ENCODE results near the gene EDC4.
"Not testable (repeated sequence)": the region's sequence is repeated elsewhere in the genome, so short reads cannot be mapped to it uniquely, and the experiment has no call there.

The EDC4 gene

DNA sequence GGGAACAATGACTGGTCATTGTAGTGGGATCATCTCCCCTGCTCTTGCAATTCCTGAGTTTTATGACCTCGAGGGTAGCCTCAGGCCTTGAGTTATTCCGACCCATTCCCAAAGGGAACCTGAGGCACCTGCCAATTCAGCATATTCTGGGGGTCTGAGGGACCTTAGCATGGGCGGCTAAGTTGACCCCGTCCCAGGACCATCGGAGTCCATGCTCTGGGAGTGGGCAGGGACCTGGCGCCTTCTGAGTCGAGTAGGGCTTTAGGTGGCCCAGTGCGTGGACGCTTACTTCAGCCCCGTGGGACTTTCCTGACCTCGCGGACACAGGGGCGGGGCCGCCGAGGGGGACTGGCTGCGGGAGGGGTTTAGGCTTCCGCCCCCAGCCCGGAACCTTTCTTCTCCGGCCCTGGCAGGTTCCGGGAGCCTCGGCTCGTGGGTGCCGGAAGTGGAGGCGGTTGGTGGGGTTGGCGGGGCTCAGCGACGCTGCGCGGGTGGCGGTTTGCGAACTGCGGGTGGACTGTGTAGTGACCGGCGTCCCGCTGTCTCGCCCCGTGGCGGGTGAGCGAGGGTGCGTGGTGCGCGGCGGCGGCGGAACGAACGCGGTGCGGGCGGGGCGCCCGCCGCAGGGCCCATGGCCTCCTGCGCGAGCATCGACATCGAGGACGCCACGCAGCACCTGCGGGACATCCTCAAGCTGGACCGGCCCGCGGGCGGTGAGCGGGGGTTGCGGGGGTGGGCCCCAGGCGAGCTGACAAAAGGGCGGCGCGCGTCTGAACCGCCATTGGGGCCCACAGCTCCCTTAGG, at the start of gene EDC4:
Gene EDC4, plus strand, starts transcription at position 422 of the 804 bp plus-strand sequence. Its CDS starts 210 bp downstream, at position 632.
- peak; percentile 91 for DNase-seq

- DNase-seq = no peak
Observed at GRCh38 chr16:67825119-67825518, 47.7 kb upstream of the EDC4 start.

- no peak for DNase-seq
Observed at GRCh38 chr16:67825906-67826305, 46.9 kb upstream of the EDC4 start.

DNA sequence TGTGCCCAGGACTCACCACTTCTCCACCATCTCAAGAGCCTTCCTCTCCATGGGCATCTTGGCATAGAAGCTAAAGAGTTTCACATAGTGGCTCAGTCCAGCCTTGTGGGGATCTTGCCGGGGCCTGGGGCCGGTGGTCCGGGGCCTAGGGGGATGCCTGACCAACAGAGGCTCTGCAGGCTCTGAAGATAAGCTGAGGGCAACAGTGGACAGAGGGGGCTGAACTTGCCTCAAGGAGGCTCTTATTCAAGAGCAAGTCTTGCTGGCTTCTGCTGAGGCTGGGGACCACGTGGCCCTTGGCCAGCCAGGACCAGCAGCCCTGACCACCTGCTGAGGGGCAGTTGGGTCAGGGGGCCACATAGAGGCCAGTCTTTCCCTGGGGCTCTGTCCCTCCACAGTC, 44.2 kb upstream of the EDC4 start:
- no peak for DNase-seq

DNA sequence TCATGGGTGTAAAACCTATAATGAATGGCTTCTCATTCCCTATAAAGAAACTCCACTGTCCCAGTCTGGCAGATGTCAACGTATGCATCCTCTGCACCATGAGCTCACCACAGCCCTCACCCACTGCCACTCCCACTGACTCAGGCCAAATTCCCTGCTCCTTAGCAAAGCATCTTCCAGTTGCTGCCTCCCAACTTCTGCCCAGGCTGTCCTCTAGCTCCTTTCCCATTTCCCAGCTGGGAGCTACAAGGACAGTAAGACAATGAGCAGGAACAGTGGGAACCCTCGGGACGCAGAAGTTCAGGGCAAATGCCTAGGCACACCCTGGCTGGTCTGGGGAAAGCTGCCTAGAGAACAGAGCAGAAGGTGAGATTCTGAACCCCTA, 39.8 kb upstream of the EDC4 start:
- DNase-seq = no peak

- peak; percentile 94 for DNase-seq
Observed at GRCh38 chr16:67833415-67834241, 39.2 kb upstream of the EDC4 start.

GRCh38 chr16:67834242-67834614, 38.6 kb upstream of the EDC4 start:
- no peak for DNase-seq

- DNase-seq = not testable (repeated sequence)
Observed at GRCh38 chr16:67837190-67837589, 35.7 kb upstream of the EDC4 start.

GRCh38 chr16:67837811-67838210, 35.0 kb upstream of the EDC4 start:
- DNase-seq = no peak

DNA sequence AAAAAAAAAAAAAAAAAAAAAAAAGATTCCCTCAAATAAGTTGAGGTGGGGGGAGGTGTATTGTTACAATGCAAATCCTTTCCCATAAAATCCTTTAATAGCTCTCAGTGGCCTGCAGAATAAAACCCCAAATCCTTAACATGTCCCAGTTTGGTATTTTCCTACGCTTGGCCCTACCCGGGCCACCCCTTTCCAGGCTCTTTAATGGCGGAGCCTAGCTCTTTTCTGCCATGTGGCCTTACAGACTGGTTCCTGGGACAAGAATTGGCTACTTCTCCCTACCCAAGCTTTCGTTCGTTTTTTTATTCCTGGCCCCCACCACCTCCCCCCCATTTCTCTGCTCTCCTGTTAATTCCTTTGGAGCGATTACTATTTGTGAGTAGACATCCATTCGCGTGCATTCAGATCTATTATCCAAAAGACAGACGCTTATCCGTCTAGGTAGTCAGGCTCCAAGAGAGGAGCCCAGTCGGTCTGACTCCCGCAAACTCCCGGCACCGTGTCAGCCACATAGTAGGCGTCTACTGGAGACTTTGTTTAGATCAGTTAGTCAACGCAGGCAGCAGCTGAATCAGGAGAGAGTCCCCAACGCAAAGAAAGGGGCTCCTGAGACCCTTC, 31.5 kb upstream of the EDC4 start:
- DNase-seq = no peak

- peak; percentile 95 for DNase-seq
Observed at GRCh38 chr16:67841816-67842508, 30.9 kb upstream of the EDC4 start, which contains the start of gene THAP11. Gene THAP11 (plus strand): TSS chr16:67842320. CDS start chr16:67842555, 235 bp downstream.

DNA sequence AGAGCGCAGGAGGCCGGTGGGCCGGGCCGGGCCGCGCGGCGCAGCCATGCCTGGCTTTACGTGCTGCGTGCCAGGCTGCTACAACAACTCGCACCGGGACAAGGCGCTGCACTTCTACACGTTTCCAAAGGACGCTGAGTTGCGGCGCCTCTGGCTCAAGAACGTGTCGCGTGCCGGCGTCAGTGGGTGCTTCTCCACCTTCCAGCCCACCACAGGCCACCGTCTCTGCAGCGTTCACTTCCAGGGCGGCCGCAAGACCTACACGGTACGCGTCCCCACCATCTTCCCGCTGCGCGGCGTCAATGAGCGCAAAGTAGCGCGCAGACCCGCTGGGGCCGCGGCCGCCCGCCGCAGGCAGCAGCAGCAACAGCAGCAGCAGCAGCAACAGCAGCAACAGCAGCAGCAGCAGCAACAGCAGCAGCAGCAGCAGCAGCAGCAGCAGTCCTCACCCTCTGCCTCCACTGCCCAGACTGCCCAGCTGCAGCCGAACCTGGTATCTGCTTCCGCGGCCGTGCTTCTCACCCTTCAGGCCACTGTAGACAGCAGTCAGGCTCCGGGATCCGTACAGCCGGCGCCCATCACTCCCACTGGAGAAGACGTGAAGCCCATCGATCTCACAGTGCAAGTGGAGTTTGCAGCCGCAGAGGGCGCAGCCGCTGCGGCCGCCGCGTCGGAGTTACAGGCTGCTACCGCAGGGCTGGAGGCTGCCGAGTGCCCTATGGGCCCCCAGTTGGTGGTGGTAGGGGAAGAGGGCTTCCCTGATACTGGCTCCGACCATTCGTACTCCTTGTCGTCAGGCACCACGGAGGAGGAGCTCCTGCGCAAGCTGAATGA, 30.1 kb upstream of the EDC4 start:
- peak; percentile 68 for DNase-seq

DNA sequence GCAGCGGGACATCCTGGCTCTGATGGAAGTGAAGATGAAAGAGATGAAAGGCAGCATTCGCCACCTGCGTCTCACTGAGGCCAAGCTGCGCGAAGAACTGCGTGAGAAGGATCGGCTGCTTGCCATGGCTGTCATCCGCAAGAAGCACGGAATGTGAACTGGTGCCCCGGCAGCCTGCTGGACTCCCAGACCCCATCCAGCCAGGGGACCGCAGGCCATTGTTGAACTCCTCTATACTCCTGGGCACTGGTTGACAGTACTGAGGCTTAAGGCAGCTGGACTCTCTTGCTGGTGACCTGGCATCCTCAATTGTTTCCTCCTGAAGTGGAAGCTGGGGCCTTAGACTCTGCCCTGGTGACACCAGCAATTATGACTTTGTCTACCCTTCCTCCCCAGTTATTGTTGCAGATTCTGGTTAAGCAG, 29.5 kb upstream of the EDC4 start:
- no peak for DNase-seq

GRCh38 chr16:67844497-67844896, 28.4 kb upstream of the EDC4 start:
- DNase-seq = no peak

GRCh38 chr16:67845291-67846062, 27.4 kb upstream of the EDC4 start:
- no peak for DNase-seq

GRCh38 chr16:67846063-67846319, 26.9 kb upstream of the EDC4 start:
- DNase-seq = no peak

- DNase-seq = peak; percentile 96
Observed at GRCh38 chr16:67846320-67847063, 26.4 kb upstream of the EDC4 start, which contains the start of gene NUTF2. Gene NUTF2 (plus strand): TSS chr16:67846933. CDS start chr16:67865131, 18,198 bp downstream.

GRCh38 chr16:67847064-67847861, 25.6 kb upstream of the EDC4 start, which contains the start of gene CENPT:
Gene CENPT (minus strand): TSS chr16:67847693. CDS start chr16:67833859, 13,834 bp downstream.
- no peak for DNase-seq

- no peak for DNase-seq
Observed at GRCh38 chr16:67848118-67848517, 24.7 kb upstream of the EDC4 start.

GRCh38 chr16:67853670-67854069, 19.2 kb upstream of the EDC4 start:
- no peak for DNase-seq

Data from CD4-positive, alpha-beta T cell treated with Interleukin-12 subunit alpha and Interleukin-12 subunit beta, for 1 hour (primary cell).